K562 (cell line): ENCODE results near the gene TMEM86B. TPM values are rescaled to one million over a fixed set of nuclear protein-coding genes. Genes with fewer than 3 reads are reported as not detected.
A peak's percentile ranks its signal among the peaks of the same experiment; 100 is the strongest.

Experiments used
- ARHGAP35 ChIP-seq: fragments of 450-650 bp; IDR thresholded peaks from 2 replicates; pipeline ENCODE4 v1.6.1; 2018; ENCODE audit not compliant: partially characterized antibody
- ARNT ChIP-seq, 2 experiments: fragments of 450-650 bp; IDR thresholded peaks; 2 replicates each; pipeline ENCODE4 v1.6.1; 2016; ENCODE audit warnings: mild to moderate bottlenecking in 1 of 2
- E2F1 ChIP-seq: sonication (generic); formaldehyde crosslinking; IDR thresholded peaks from 2 replicates; pipeline ENCODE4 v1.8.1; 2023; ENCODE audit warnings: mild to moderate bottlenecking, missing genetic modification reagents, moderate library complexity
- ELF1 ChIP-seq: fragments of 200-800 bp; sonication (Bioruptor generic); IDR thresholded peaks from 2 replicates; pipeline ENCODE4 v1.6.1; 2016; ENCODE audit warnings: missing genetic modification characterization, missing compliant biosample characterization
- KLF10 ChIP-seq: fragments of 250-450 bp; sonication (Bioruptor Pico); IDR thresholded peaks from 2 replicates; pipeline ENCODE4 v1.6.1; 2021; ENCODE audit warnings: matching md5 sums
- NFYB ChIP-seq: IDR thresholded peaks from 2 replicates; pipeline ENCODE4 v1.6.1; 2011; ENCODE audit warnings: mild to moderate bottlenecking, moderate library complexity; ENCODE audit not compliant: insufficient read length; ENCODE audit errors: extremely low read depth
- NR2C2 ChIP-seq, 2 experiments: fragments of 200-800 bp in 1 of 2; sonication (Bioruptor generic) in 1 of 2; sonication (generic) in 1 of 2; formaldehyde crosslinking in 1 of 2; IDR thresholded peaks; 2 replicates each; pipeline versions ENCODE4 v1.6.1 to v1.8.0; 2016 to 2022; ENCODE audit warnings: mild to moderate bottlenecking in 1 of 2, missing compliant biosample characterization in 1 of 2, missing genetic modification characterization in 1 of 2, missing genetic modification reagents in 1 of 2
- POLR2A ChIP-seq: fragments of 450-650 bp; conservative IDR thresholded peaks from 2 replicates; pipeline ENCODE4 v1.6.1; 2016
- RBM17 ChIP-seq: fragments of 200-400 bp; formaldehyde crosslinking; IDR thresholded peaks from 2 replicates; pipeline ENCODE4 v1.6.1; 2017; ENCODE audit warnings: low read depth, mild to moderate bottlenecking, low read length, borderline replicate concordance
- RFX7 ChIP-seq: fragments of 250-450 bp; sonication (Bioruptor Pico); IDR thresholded peaks from 2 replicates; pipeline ENCODE4 v1.5.1; 2021; ENCODE audit warnings: mild to moderate bottlenecking
- SMAD4 ChIP-seq: fragments of 250-450 bp; sonication (Bioruptor Pico); conservative IDR thresholded peaks from 2 replicates; pipeline ENCODE4 v1.8.0; 2021; ENCODE audit warnings: inconsistent platforms, mild to moderate bottlenecking, moderate library complexity
- SMC3 ChIP-seq: conservative IDR thresholded peaks from 2 replicates; pipeline ENCODE4 v1.6.1; 2011; ENCODE audit warnings: low read depth, low read length, improper control_type of control experiment; ENCODE audit not compliant: insufficient read depth
- SOX6 ChIP-seq: fragments of 450-650 bp; IDR thresholded peaks from 2 replicates; pipeline ENCODE4 v1.6.1; 2014; ENCODE audit warnings: mild to moderate bottlenecking
- SP2 ChIP-seq: IDR thresholded peaks from 2 replicates; pipeline ENCODE4 v1.6.1; 2011; ENCODE audit warnings: mild to moderate bottlenecking, low read depth, low read length, moderate library complexity; ENCODE audit not compliant: poor library complexity, severe bottlenecking; ENCODE audit errors: extremely low read depth
- TRIM28 ChIP-seq: fragments of 450-650 bp; IDR thresholded peaks from 2 replicates; pipeline ENCODE4 v1.6.1; 2017
- ZNF766 ChIP-seq: fragments of 200-800 bp; sonication (Bioruptor generic); conservative IDR thresholded peaks from 2 replicates; pipeline ENCODE4 v1.6.1; 2016; ENCODE audit warnings: missing genetic modification characterization, missing compliant biosample characterization
- polyA plus RNA-seq, 8 experiments: library from polyadenylated mRNA; depleted of rRNA in 4 of 8; stranded (reverse) in 5 of 8; unstranded in 3 of 8; fragments of >200 nt; fragmentation: Nextera tagmentation in 2 of 8; fragmentation: Illumina TruSeq in 1 of 8; extraction: Ambion mirVana in 2 of 8; extraction: Trizol in 1 of 8; gene quantifications; 2 replicates each; pipeline versions ENCODE4 v1.2.1 to v1.2.3, GENCODE V29; 2011 to 2014; ENCODE audit warnings: inconsistent platforms in 1 of 8, missing spikeins in 1 of 8
- total RNA-seq, 7 experiments: library from RNA; depleted of rRNA in 6 of 7; stranded (reverse); fragments of >200 nt in 6 of 7; fragmentation: Illumina TruSeq in 2 of 7; extraction: Trizol in 2 of 7; gene quantifications; 2 replicates each; pipeline versions ENCODE4 v1.2.1 to v1.2.3, GENCODE V29; 2011 to 2021; ENCODE audit warnings: low replicate concordance in 1 of 7
- TF ChIP-seq, protein P1 (sequence below): IDR thresholded peaks from 2 replicates; pipeline ENCODE4 v1.6.1; 2011; ENCODE audit not compliant: insufficient read length; ENCODE audit errors: extremely low read depth
- TF ChIP-seq, protein P2 (sequence below): fragments of 250-450 bp; sonication (Bioruptor Pico); IDR thresholded peaks from 2 replicates; pipeline ENCODE4 v1.4.0; 2020; ENCODE audit warnings: mild to moderate bottlenecking, moderate library complexity, borderline replicate concordance
- TF ChIP-seq, protein P3 (sequence below): fragments of 450-650 bp; IDR thresholded peaks from 2 replicates; pipeline ENCODE4 v1.6.1; 2017; ENCODE audit warnings: antibody characterized with exemption, mild to moderate bottlenecking

The TMEM86B gene
- total and polyA plus RNA-seq, 9 of the 15 experiments (the other 6 are each of a cell fraction or from before 2014, with no cell fraction given) = 0.28 to 7.9 (median 2.1) TPM

GRCh38 chr19:55258828-55259539 lies 30.4 kb upstream of the TMEM86B start, which contains the start of gene PPP6R1 (continued):
- TF ChIP-seq E2F1 (CRISPR knock-in tag) (peak; percentile 82), SOX6 (peak; percentile 89), KLF10 (CRISPR knock-in tag) (no peak), NR2C2 (CRISPR knock-in tag; IDR thresholded peaks at IDR 0.05) (peak; percentile 83), NR2C2 (tag; IDR thresholded peaks at IDR 0.05) (peak; percentile 94), SP2 (no peak), NFYB (no peak), ZNF766 (CRISPR knock-in tag) (peak; percentile 94), SMAD4 (CRISPR knock-in tag) (peak; percentile 100), RFX7 (CRISPR knock-in tag) (no peak), RBM17 (no peak), TRIM28 (peak; percentile 84), POLR2A (peak; percentile 92), ARNT (IDR thresholded peaks at IDR 0.05) (peak; percentile 24 to 82; a peak in 3 of 4 replicates), ARHGAP35 (no peak), SMC3 (peak; percentile 68), ELF1 (tag) (peak; percentile 89)
- TF ChIP-seq, protein P1, sequence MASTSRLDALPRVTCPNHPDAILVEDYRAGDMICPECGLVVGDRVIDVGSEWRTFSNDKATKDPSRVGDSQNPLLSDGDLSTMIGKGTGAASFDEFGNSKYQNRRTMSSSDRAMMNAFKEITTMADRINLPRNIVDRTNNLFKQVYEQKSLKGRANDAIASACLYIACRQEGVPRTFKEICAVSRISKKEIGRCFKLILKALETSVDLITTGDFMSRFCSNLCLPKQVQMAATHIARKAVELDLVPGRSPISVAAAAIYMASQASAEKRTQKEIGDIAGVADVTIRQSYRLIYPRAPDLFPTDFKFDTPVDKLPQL = no peak
- TF ChIP-seq, protein P2, sequence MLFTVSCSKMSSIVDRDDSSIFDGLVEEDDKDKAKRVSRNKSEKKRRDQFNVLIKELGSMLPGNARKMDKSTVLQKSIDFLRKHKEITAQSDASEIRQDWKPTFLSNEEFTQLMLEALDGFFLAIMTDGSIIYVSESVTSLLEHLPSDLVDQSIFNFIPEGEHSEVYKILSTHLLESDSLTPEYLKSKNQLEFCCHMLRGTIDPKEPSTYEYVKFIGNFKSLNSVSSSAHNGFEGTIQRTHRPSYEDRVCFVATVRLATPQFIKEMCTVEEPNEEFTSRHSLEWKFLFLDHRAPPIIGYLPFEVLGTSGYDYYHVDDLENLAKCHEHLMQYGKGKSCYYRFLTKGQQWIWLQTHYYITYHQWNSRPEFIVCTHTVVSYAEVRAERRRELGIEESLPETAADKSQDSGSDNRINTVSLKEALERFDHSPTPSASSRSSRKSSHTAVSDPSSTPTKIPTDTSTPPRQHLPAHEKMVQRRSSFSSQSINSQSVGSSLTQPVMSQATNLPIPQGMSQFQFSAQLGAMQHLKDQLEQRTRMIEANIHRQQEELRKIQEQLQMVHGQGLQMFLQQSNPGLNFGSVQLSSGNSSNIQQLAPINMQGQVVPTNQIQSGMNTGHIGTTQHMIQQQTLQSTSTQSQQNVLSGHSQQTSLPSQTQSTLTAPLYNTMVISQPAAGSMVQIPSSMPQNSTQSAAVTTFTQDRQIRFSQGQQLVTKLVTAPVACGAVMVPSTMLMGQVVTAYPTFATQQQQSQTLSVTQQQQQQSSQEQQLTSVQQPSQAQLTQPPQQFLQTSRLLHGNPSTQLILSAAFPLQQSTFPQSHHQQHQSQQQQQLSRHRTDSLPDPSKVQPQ (CRISPR knock-in tag) = no peak
- TF ChIP-seq, protein P3, sequence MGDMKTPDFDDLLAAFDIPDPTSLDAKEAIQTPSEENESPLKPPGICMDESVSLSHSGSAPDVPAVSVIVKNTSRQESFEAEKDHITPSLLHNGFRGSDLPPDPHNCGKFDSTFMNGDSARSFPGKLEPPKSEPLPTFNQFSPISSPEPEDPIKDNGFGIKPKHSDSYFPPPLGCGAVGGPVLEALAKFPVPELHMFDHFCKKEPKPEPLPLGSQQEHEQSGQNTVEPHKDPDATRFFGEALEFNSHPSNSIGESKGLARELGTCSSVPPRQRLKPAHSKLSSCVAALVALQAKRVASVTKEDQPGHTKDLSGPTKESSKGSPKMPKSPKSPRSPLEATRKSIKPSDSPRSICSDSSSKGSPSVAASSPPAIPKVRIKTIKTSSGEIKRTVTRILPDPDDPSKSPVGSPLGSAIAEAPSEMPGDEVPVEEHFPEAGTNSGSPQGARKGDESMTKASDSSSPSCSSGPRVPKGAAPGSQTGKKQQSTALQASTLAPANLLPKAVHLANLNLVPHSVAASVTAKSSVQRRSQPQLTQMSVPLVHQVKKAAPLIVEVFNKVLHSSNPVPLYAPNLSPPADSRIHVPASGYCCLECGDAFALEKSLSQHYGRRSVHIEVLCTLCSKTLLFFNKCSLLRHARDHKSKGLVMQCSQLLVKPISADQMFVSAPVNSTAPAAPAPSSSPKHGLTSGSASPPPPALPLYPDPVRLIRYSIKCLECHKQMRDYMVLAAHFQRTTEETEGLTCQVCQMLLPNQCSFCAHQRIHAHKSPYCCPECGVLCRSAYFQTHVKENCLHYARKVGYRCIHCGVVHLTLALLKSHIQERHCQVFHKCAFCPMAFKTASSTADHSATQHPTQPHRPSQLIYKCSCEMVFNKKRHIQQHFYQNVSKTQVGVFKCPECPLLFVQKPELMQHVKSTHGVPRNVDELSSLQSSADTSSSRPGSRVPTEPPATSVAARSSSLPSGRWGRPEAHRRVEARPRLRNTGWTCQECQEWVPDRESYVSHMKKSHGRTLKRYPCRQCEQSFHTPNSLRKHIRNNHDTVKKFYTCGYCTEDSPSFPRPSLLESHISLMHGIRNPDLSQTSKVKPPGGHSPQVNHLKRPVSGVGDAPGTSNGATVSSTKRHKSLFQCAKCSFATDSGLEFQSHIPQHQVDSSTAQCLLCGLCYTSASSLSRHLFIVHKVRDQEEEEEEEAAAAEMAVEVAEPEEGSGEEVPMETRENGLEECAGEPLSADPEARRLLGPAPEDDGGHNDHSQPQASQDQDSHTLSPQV = no peak; the same call in none of the 2 replicates
